HEK293 (cell line): ENCODE data around the gene RIPK4.

ENCODE experiments used
- CTCF ChIA-PET: fragments of 350-600 bp; formaldehyde crosslinking; extraction: SDS; loops from one replicate; lab custom pipeline; 2021; ENCODE audit warnings: antibody characterized with exemption; lab: Yijun Ruan, JAX
- POLR2A ChIA-PET: fragments of 300-600 bp; formaldehyde crosslinking; extraction: SDS; loops from one replicate; lab custom pipeline; 2020; ENCODE audit warnings: antibody characterized with exemption, inconsistent platforms; lab: Yijun Ruan, JAX
- H3K27ac ChIP-seq: fragments of 200-500 bp; sonication (Bioruptor generic); 2 replicates; pipeline ENCODE4 v1.5.1; 2014; ENCODE audit warnings: low read depth, low read length, control low read depth, inconsistent platforms; ENCODE audit errors: extremely low read depth
- H3K36me3 ChIP-seq, 2 experiments: fragments of 200-500 bp in 1 of 2; sonication (Bioruptor generic) in 1 of 2; 1 replicate in 1 of 2; 2 replicates in 1 of 2; pipeline ENCODE4 v1.5.1; 2014 to 2017; ENCODE audit warnings: inconsistent platforms in 2 of 2, low read length in 2 of 2; ENCODE audit not compliant: control insufficient read depth in 2 of 2, insufficient read depth in 1 of 2
- H3K4me1 ChIP-seq: fragments of 200-500 bp; sonication (Bioruptor generic); 2 replicates; pipeline ENCODE4 v1.5.1; 2014; ENCODE audit warnings: mild to moderate bottlenecking, low read length, inconsistent platforms; ENCODE audit not compliant: control insufficient read depth, insufficient read depth
- H3K4me3 ChIP-seq: 2 replicates; pipeline ENCODE4 v1.5.1; 2011; ENCODE audit warnings: low read depth, mild to moderate bottlenecking, control low read depth, low read length, moderate library complexity
- H3K9me3 ChIP-seq: fragments of 200-500 bp; sonication (Bioruptor generic); 2 replicates; pipeline ENCODE4 v1.5.1; 2014; ENCODE audit warnings: low read depth, low read length, inconsistent platforms; ENCODE audit not compliant: control insufficient read depth, insufficient read depth
- GFI1B ChIP-seq: fragments of 450-650 bp; formaldehyde crosslinking; IDR thresholded peaks from 2 replicates; pipeline ENCODE4 v1.5.1; 2016; ENCODE audit warnings: missing biosample characterization, missing genetic modification characterization
- KLF1 ChIP-seq: fragments of 450-650 bp; formaldehyde crosslinking; IDR thresholded peaks from 2 replicates; pipeline ENCODE4 v1.5.1; 2016; ENCODE audit warnings: missing biosample characterization, missing genetic modification characterization
- OVOL3 ChIP-seq: fragments of 450-650 bp; formaldehyde crosslinking; IDR thresholded peaks from 2 replicates; pipeline ENCODE4 v1.5.1; 2016; ENCODE audit warnings: missing biosample characterization, missing genetic modification characterization
- RBAK ChIP-seq: fragments of 450-650 bp; formaldehyde crosslinking; IDR thresholded peaks from 2 replicates; pipeline ENCODE4 v1.5.1; 2016; ENCODE audit warnings: missing biosample characterization, missing genetic modification characterization
- SALL2 ChIP-seq: fragments of 450-650 bp; formaldehyde crosslinking; IDR thresholded peaks from 2 replicates; pipeline ENCODE4 v1.5.0; 2017; ENCODE audit warnings: missing biosample characterization, mild to moderate bottlenecking, missing genetic modification characterization, borderline replicate concordance
- SP2 ChIP-seq: fragments of 450-650 bp; formaldehyde crosslinking; IDR thresholded peaks from 2 replicates; pipeline ENCODE4 v1.5.1; 2016; ENCODE audit warnings: missing biosample characterization, missing genetic modification characterization
- ZBTB48 ChIP-seq: fragments of 450-650 bp; formaldehyde crosslinking; IDR thresholded peaks from 2 replicates; pipeline ENCODE4 v1.5.1; 2016; ENCODE audit warnings: missing biosample characterization, missing genetic modification characterization
- ZNF175 ChIP-seq: fragments of 450-650 bp; formaldehyde crosslinking; IDR thresholded peaks from 2 replicates; pipeline ENCODE4 v1.5.1; 2016; ENCODE audit warnings: missing biosample characterization, missing genetic modification characterization
- ZNF239 ChIP-seq: fragments of 450-650 bp; formaldehyde crosslinking; IDR thresholded peaks from 2 replicates; pipeline ENCODE4 v1.5.1; 2016; ENCODE audit warnings: missing biosample characterization, missing genetic modification characterization
- ZNF292 ChIP-seq: fragments of 450-650 bp; formaldehyde crosslinking; IDR thresholded peaks from 2 replicates; pipeline ENCODE4 v1.5.1; 2016; ENCODE audit warnings: low read depth, missing biosample characterization, missing genetic modification characterization, borderline replicate concordance
- ZNF341 ChIP-seq: fragments of 450-650 bp; formaldehyde crosslinking; IDR thresholded peaks from 2 replicates; pipeline ENCODE4; 2016; ENCODE audit warnings: low read depth, missing biosample characterization, missing genetic modification characterization
- ZNF501 ChIP-seq: fragments of 450-650 bp; formaldehyde crosslinking; IDR thresholded peaks from 2 replicates; pipeline ENCODE4 v1.5.1; 2016; ENCODE audit warnings: missing biosample characterization, missing genetic modification characterization
- ZNF510 ChIP-seq: fragments of 450-650 bp; formaldehyde crosslinking; IDR thresholded peaks from 2 replicates; pipeline ENCODE4 v1.5.1; 2018; ENCODE audit warnings: mild to moderate bottlenecking, missing genetic modification characterization, missing biosample characterization; ENCODE audit not compliant: insufficient replicate concordance
- ZNF514 ChIP-seq: fragments of 450-650 bp; formaldehyde crosslinking; IDR thresholded peaks from 2 replicates; pipeline ENCODE4 v1.5.1; 2016; ENCODE audit warnings: missing biosample characterization, missing genetic modification characterization
- ZNF777 ChIP-seq: fragments of 450-650 bp; formaldehyde crosslinking; IDR thresholded peaks from 2 replicates; pipeline ENCODE4 v1.5.1; 2017; ENCODE audit warnings: missing biosample characterization, missing genetic modification characterization, borderline replicate concordance
- ZNF792 ChIP-seq: fragments of 450-650 bp; formaldehyde crosslinking; IDR thresholded peaks from 2 replicates; pipeline ENCODE4 v1.5.1; 2016; ENCODE audit warnings: missing biosample characterization, missing genetic modification characterization
- ZNF843 ChIP-seq: fragments of 450-650 bp; formaldehyde crosslinking; IDR thresholded peaks from 2 replicates; pipeline ENCODE4 v1.5.1; 2016; ENCODE audit warnings: missing biosample characterization, missing genetic modification characterization
- TF ChIP-seq, protein P1 (sequence below): fragments of 450-650 bp; formaldehyde crosslinking; IDR thresholded peaks from 2 replicates; pipeline ENCODE4 v1.5.1; 2016; ENCODE audit warnings: missing biosample characterization, missing genetic modification characterization, low read depth
- TF ChIP-seq, protein P2 (sequence below): fragments of 450-650 bp; formaldehyde crosslinking; IDR thresholded peaks from 2 replicates; pipeline ENCODE4 v1.5.1; 2016; ENCODE audit warnings: missing biosample characterization, missing genetic modification characterization
- TF ChIP-seq, protein P3 (sequence below): fragments of 450-650 bp; formaldehyde crosslinking; IDR thresholded peaks from 2 replicates; pipeline ENCODE4 v1.5.1; 2016; ENCODE audit warnings: missing biosample characterization, missing genetic modification characterization

The RIPK4 gene

DNA sequence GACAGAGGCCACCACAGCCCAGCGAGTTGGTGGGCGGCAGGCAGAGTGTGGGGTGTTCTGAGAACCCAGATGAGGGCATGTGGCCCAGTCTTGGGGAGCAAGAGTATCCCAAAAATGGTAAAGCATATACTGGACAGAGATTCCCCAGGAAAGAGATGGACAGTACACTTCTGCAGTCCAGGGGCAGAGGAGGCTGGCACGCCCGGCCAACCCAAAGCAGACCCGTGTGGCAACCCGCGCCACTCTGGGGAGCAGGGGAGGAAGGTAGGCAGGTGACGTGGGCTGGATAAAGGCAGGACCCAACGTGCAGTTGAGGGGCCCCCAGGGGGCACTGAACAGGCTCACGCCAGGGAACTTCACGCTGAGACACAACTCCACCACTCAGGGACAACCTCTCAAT, 46.4 kb upstream of the RIPK4 start:
- TF ChIP-seq ZNF843 (tag by site-specific recombination): no peak
- no peak for TF ChIP-seq SALL2 (tag by site-specific recombination)
- TF ChIP-seq ZNF510 (tag by site-specific recombination): no peak
- TF ChIP-seq ZNF239 (tag by site-specific recombination): no peak
- no peak for TF ChIP-seq ZNF792 (tag by site-specific recombination)
- H3K4me1 ChIP-seq: no peaks in the 10 kb centered on the region
- H3K36me3 ChIP-seq: peaks cover 0 to 34% of the 10 kb centered on the region in 2 experiments; a peak in 2 of 3 replicates
- ChIA-PET CTCF (no interaction called here), POLR2A (no interaction called here)
- no peak overlapping the region for H3K4me3 ChIP-seq
- no peaks in the 10 kb centered on the region for H3K9me3 ChIP-seq
- no peak overlapping the region for H3K27ac ChIP-seq

DNA sequence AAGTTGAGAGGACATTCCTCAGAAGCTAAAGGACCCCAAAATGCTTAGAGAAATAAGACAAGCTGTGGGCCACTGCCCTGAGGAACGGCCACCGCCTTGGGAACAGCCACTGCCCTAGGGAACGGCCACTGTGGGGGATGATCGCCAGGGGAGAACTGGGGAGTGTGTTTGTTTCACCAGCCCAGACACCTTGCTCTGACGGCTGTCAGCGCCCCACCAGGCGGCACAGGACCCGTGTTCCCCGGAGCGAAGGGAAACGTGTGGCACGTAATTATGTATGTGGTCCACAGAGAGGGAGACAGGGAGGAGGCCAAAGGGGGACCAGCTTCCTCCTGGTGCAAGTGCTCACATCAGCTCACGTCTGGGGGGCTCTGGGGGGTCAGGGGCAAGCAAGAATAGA, 45.8 kb upstream of the RIPK4 start:
- no peaks in the 10 kb centered on the region for H3K4me1 ChIP-seq
- TF ChIP-seq OVOL3: no peak
- 0 out of 2 replicates have a peak, but pooled peaks have one; percentile 36 for TF ChIP-seq ZNF341
- TF ChIP-seq, all 188 proteins: peak for 1
- POLR2A ChIA-PET: no interaction called here
- Histone ChIP-seq H3K4me3 (no peak overlapping the region), H3K27ac (no peak overlapping the region), H3K9me3 (no peaks in the 10 kb centered on the region), H3K36me3 (peaks cover 0 to 34% of the 10 kb centered on the region in 2 experiments; a peak in 2 of 3 replicates)
- CTCF ChIA-PET: interaction anchor here (0.7 kb wide), 2 partner anchors 26 to 201 kb away, joined by 3 read pairs; no protein-coding TSS in a partner anchor

- Histone ChIP-seq H3K4me3 (no peak overlapping the region), H3K27ac (no peak overlapping the region), H3K9me3 (no peaks in the 10 kb centered on the region), H3K36me3 (peaks cover 0 to 31% of the 10 kb centered on the region in 2 experiments; a peak in 2 of 3 replicates), H3K4me1 (no peaks in the 10 kb centered on the region)
- ChIA-PET CTCF (interaction anchor here (1.1 to 2.1 kb wide), 2 partner anchors 297 to 528 kb away, joined by 3 to 6 read pairs; no protein-coding TSS in a partner anchor), POLR2A (no interaction called here)
- TF ChIP-seq ZBTB48 (tag by site-specific recombination) (no peak), KLF1 (tag by site-specific recombination) (no peak), RBAK (no peak), ZNF175 (tag by site-specific recombination) (no peak), SP2 (tag by site-specific recombination) (no peak), ZNF501 (no peak), ZNF777 (tag by site-specific recombination) (no peak), ZNF514 (no peak), ZNF292 (tag by site-specific recombination) (no peak), GFI1B (tag by site-specific recombination) (no peak)
- TF ChIP-seq, protein P1, sequence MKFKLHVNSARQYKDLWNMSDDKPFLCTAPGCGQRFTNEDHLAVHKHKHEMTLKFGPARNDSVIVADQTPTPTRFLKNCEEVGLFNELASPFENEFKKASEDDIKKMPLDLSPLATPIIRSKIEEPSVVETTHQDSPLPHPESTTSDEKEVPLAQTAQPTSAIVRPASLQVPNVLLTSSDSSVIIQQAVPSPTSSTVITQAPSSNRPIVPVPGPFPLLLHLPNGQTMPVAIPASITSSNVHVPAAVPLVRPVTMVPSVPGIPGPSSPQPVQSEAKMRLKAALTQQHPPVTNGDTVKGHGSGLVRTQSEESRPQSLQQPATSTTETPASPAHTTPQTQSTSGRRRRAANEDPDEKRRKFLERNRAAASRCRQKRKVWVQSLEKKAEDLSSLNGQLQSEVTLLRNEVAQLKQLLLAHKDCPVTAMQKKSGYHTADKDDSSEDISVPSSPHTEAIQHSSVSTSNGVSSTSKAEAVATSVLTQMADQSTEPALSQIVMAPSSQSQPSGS (tag by site-specific recombination): no peak
- TF ChIP-seq, protein P2, sequence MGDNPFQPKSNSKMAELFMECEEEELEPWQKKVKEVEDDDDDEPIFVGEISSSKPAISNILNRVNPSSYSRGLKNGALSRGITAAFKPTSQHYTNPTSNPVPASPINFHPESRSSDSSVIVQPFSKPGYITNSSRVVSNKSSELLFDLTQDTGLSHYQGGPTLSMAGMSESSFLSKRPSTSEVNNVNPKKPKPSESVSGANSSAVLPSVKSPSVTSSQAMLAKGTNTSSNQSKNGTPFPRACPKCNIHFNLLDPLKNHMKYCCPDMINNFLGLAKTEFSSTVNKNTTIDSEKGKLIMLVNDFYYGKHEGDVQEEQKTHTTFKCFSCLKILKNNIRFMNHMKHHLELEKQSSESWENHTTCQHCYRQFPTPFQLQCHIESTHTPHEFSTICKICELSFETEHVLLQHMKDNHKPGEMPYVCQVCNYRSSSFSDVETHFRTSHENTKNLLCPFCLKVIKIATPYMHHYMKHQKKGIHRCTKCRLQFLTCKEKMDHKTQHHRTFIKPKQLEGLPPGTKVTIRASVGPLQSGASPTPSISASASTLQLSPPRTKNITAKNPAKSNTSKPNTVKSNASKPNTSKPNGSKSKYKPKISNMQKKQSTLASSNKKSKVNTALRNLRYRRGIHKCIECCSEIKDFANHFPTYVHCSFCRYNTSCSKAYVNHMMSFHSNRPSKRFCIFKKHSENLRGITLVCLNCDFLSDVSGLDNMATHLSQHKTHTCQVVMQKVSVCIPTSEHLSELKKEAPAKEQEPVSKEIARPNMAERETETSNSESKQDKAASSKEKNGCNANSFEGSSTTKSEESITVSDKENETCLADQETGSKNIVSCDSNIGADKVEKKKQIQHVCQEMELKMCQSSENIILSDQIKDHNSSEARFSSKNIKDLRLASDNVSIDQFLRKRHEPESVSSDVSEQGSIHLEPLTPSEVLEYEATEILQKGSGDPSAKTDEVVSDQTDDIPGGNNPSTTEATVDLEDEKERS: no peak
- TF ChIP-seq, protein P3, sequence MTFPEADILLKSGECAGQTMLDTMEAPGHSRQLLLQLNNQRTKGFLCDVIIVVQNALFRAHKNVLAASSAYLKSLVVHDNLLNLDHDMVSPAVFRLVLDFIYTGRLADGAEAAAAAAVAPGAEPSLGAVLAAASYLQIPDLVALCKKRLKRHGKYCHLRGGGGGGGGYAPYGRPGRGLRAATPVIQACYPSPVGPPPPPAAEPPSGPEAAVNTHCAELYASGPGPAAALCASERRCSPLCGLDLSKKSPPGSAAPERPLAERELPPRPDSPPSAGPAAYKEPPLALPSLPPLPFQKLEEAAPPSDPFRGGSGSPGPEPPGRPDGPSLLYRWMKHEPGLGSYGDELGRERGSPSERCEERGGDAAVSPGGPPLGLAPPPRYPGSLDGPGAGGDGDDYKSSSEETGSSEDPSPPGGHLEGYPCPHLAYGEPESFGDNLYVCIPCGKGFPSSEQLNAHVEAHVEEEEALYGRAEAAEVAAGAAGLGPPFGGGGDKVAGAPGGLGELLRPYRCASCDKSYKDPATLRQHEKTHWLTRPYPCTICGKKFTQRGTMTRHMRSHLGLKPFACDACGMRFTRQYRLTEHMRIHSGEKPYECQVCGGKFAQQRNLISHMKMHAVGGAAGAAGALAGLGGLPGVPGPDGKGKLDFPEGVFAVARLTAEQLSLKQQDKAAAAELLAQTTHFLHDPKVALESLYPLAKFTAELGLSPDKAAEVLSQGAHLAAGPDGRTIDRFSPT (tag by site-specific recombination): no peak
Observed at GRCh38 chr21:41810597-41810932, 43.7 kb upstream of the RIPK4 start.
